ENCODE data around the gene OPRM1.

- TF ChIP-seq, protein P1, sequence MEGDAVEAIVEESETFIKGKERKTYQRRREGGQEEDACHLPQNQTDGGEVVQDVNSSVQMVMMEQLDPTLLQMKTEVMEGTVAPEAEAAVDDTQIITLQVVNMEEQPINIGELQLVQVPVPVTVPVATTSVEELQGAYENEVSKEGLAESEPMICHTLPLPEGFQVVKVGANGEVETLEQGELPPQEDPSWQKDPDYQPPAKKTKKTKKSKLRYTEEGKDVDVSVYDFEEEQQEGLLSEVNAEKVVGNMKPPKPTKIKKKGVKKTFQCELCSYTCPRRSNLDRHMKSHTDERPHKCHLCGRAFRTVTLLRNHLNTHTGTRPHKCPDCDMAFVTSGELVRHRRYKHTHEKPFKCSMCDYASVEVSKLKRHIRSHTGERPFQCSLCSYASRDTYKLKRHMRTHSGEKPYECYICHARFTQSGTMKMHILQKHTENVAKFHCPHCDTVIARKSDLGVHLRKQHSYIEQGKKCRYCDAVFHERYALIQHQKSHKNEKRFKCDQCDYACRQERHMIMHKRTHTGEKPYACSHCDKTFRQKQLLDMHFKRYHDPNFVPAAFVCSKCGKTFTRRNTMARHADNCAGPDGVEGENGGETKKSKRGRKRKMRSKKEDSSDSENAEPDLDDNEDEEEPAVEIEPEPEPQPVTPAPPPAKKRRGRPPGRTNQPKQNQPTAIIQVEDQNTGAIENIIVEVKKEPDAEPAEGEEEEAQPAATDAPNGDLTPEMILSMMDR (IDR thresholded peaks at IDR 0.05; ENCODE audit: low read depth, low read length, poor library complexity, severe bottlenecking): no peak
- TF ChIP-seq EZH2phosphoT487 (IDR thresholded peaks at IDR 0.05; ENCODE audit: borderline replicate concordance, low read length): no peak
Observed at GRCh38 chr6:154161689-154162088, 122.6 kb downstream of the OPRM1 start.
